GM18870 (cell line): ENCODE measurements around the gene SMTNL1.
"Not testable (repeated sequence)": the region's sequence is repeated elsewhere in the genome, so short reads cannot be mapped to it uniquely, and the experiment has no call there.

Source experiments
- ATAC-seq: cut with Tn5 transposase; IDR thresholded peaks from one replicate; pipeline ENCODE4 v1.9.1; 2021; ENCODE audit warnings: moderate library complexity; ENCODE audit not compliant: unreplicated experiment

The SMTNL1 gene

DNA sequence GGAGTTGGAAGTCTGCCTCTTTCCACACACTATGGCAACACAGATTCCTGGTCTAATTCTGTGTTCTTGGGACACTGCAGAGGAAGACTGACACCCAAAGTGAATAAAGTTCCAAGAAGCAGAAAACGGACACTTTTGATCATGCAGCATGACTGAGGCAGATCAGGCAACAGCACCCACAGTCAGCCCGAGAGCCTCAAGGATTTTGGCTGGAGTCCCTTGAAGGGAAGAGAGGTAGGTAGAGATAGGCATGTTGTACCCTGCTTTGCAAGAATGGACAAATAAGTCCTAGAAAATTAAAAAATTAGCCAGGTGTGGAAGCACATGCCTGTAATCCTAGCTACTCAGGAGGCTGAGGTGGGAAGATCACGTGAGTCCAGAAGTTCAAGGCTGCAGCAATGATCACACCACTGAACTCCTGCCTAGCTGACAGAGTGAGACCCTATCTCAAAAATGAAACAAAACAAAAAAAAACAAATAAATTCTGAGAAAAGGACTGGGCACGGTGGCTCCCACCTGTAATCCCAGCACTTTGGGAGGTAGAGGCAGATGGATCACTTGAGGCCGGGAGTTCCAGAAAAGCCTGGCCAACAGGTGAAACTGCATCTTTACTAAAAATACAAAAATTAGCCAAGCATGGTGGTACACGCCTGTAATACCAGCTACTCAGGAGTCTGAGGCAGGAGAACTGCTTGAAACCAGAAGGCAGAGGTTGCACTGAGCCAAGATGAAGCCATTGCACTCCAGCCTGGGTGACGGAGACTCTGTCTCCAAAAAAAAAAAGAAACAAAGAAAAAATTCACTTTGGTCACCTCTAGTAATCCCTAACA, 28.8 kb upstream of the SMTNL1 start:
- ATAC-seq, result no peak

GRCh38 chr11:57511741-57512430, 25.5 kb upstream of the SMTNL1 start:
- no peak for ATAC-seq

DNA sequence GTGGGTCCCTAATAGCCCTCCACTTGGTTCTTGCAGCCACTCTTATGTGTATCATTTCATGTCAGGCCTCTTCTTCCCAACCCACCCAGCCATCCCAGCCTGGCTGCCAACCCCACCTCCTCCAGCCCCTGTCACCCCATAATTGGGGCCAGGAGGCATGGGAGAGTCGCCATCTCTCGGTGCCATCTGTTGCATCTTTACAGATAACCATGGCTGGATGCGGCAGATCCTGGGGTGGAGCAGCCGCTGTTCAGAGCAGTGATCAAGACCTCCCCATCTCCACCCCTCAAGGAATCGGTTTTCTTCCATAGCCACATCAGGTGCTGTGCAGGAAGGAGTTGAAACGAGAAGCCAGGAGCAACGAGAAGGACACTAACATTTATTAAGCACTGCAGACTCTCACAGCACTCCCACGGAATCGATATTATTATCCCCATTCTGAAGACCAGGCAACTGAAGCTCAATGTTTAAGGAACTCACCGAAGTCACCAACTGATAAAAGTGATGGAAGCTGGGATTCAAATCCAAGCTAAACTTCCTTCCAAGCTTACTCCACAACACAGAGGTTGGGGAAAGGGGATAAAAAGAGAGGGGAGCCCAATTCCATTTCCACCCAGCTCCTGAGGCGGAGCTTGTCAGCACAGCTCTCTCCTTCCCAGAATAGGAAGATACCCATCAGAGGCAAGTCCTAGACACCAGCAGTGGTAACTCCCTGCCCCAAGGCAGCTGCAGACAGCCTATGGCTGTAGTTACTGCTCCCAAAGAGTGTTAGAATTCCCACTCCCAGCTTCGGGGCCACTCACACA, 24.5 kb upstream of the SMTNL1 start:
- no peak for ATAC-seq

GRCh38 chr11:57513452-57513795, 24.0 kb upstream of the SMTNL1 start:
- ATAC-seq, result no peak

GRCh38 chr11:57513911-57514537, 23.4 kb upstream of the SMTNL1 start:
- ATAC-seq, result no peak

GRCh38 chr11:57514538-57515331, 22.7 kb upstream of the SMTNL1 start:
- no peak for ATAC-seq

- no peak for ATAC-seq
Measured at GRCh38 chr11:57515332-57516060, 21.9 kb upstream of the SMTNL1 start, which contains the start of gene SLC43A1. SLC43A1 (minus strand) TSS chr11:57515702; CDS start chr11:57514111, 1,591 bp downstream.

DNA sequence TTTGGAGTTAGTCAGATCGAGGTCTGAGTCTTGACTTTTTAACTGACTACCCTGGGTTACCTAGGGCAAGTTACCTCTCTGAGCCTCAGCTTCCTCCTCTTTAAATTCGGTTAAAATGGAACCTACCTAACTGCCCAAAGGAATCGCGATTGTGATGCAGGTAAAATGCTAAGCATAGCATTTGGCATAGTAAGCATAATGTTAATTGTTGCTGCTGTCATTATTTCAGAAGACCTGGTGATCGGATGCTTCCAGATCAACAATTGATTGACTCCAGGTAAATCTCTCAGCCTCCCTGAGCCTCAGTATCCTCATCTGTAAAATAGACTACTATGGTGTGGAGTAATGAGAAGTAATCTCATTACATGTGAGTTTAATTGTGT, 21.3 kb upstream of the SMTNL1 start:
- no peak for ATAC-seq

DNA sequence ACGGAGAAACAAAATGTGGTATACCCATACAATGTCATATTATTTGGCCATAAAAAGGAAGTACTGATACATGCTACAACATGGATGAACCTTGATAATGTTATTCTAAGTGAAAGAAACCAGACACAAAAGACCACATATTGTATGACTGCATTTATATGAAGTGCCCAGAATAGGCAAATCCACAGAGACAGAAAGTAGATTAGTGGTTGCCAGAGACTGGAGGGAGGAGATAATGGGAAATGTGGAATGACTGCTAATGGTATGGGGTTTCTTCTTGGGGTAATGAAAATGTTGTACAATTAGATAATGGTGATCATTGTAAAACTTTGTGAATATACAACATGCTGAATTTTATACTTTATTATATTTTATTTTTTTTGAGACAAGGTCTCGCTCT, 16.3 kb upstream of the SMTNL1 start:
- no peak for ATAC-seq

- no peak for ATAC-seq
Measured at GRCh38 chr11:57523419-57523818, 14.0 kb upstream of the SMTNL1 start.

DNA sequence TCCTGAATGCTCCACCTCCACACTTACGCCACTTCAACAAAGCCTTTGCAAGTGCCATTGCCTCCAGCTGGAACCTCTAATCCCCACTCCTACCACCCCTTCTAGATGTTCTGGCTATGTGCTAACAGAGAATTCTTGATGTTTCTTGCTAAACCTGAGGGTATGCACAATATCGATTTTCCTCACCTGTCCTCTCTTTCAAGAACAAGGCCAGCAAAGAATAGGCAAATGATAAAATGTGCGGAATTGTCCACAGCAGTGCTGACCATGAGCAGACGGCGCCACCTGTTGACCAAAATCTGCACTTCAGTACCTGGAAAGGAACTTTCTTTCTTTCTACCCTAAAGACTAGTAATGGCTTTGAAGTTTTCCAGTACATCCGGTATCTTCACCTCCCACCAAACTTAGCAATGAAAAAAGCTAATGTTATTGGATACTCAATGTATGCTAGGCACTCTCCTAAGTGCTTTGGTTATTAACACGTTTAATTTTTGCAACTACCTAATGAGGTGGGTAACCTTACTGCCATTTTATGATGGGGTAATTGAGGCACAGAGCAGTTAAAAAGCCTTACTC, 10.3 kb upstream of the SMTNL1 start:
- no peak for ATAC-seq

DNA sequence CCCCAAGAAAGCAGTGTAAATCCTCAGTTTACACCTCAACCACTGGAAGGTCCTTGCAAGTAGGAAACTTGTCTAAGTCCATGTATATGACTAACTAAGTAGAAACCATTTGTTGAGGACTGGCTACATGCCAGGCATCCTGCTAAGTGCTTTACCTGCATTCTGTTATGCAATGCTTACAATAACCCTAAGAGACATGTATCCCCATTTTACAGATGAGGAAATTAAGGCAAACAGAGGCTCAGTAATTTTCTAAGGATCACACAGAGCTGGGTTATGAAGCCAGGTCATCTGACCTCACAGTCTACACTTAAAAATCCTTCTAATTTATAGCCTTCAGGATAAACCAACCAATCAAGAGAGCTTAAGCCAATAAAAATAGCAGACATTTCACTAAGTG, 8.4 kb upstream of the SMTNL1 start:
- no peak for ATAC-seq

- no peak for ATAC-seq
Measured at GRCh38 chr11:57530215-57530595, 7.2 kb upstream of the SMTNL1 start.

GRCh38 chr11:57530596-57531507, 6.5 kb upstream of the SMTNL1 start, which contains the start of gene TIMM10:
TIMM10 (minus strand) TSS chr11:57530754; CDS start chr11:57530189, 565 bp downstream.
- ATAC-seq, result peak; percentile 99

GRCh38 chr11:57534449-57534848, 2.9 kb upstream of the SMTNL1 start:
- ATAC-seq, result not testable (repeated sequence)

- ATAC-seq, result no peak
Measured at GRCh38 chr11:57539342-57539741, 1.9 kb downstream of the SMTNL1 start.

GRCh38 chr11:57541169-57541568, 3.8 kb downstream of the SMTNL1 start:
- no peak for ATAC-seq

DNA sequence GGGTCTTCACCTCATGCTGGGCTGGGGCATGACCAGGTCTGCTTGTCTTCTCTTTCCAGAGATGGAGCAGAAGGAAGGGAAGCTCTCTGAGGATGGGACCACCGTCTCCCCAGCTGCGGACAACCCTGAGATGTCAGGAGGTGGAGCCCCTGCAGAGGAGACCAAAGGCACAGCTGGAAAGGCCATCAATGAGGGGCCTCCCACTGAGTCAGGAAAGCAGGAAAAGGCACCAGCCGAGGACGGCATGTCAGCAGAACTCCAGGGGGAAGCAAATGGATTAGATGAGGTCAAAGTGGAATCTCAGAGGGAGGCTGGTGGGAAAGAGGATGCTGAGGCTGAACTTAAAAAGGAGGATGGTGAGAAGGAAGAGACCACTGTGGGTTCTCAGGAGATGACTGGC, 5.2 kb downstream of the SMTNL1 start:
- ATAC-seq, result no peak
